GM12878 (cell line): Measurements from ENCODE around the gene ANKFY1. TPM values are rescaled to one million over a fixed set of nuclear protein-coding genes. Genes with fewer than 3 reads are reported as not detected.

Source experiments
- BCLAF1 ChIP-seq: fragments of 450-650 bp; IDR thresholded peaks from 2 replicates; pipeline ENCODE4 v1.6.1; 2017; ENCODE audit warnings: antibody characterized with exemption, mild to moderate bottlenecking, moderate library complexity
- CEBPZ ChIP-seq: fragments of 150-350 bp; IDR thresholded peaks from 2 replicates; pipeline ENCODE4 v1.6.1; 2016; ENCODE audit warnings: low read depth, low read length
- IRF5 ChIP-seq: fragments of 450-650 bp; IDR thresholded peaks from 2 replicates; pipeline ENCODE4 v1.6.1; 2017; ENCODE audit warnings: borderline replicate concordance
- USF1 ChIP-seq: IDR thresholded peaks from 2 replicates; pipeline ENCODE4 v1.6.1; 2011; ENCODE audit warnings: borderline replicate concordance, low read depth, mild to moderate bottlenecking, moderate library complexity, mixed read lengths, low read length; ENCODE audit not compliant: insufficient read depth; ENCODE audit errors: extremely low read length
- polyA plus RNA-seq, 11 experiments: library from polyadenylated mRNA; depleted of rRNA in 4 of 11; unstranded in 6 of 11; stranded (reverse) in 5 of 11; fragments of >200 nt; fragmentation: Nextera tagmentation in 4 of 11; fragmentation: Illumina TruSeq in 1 of 11; extraction: Ambion mirVana in 4 of 11; extraction: Trizol in 1 of 11; gene quantifications; 1 replicate in 1 of 11; 2 replicates in 10 of 11; pipeline versions ENCODE4 v1.2.1 to v1.2.3, GENCODE V29; 2011 to 2016; ENCODE audit warnings: inconsistent platforms in 2 of 11, missing spikeins in 2 of 11, low read depth in 1 of 11
- total RNA-seq, 4 experiments: library from RNA; depleted of rRNA in 3 of 4; stranded (reverse); fragments of >200 nt in 3 of 4; fragmentation: Illumina TruSeq in 1 of 4; extraction: Trizol in 1 of 4; gene quantifications; 2 replicates each; pipeline versions ENCODE4 v1.2.1 to v1.2.3, GENCODE V29; 2013 to 2021

ANKFY1 gene
- total and polyA plus RNA-seq, 10 of the 15 experiments (the other 5 are each of a cell fraction or from before 2014, with no cell fraction given) = 3.0 to 27.7 (median 16.4) TPM

- TF ChIP-seq IRF5 = no peak
- no peak for TF ChIP-seq USF1
- TF ChIP-seq BCLAF1 = no peak
- TF ChIP-seq CEBPZ = no peak
Observed at GRCh38 chr17:4261452-4261851, 2.3 kb downstream of the ANKFY1 start (continued).
